ENCODE results near the gene OVOL2.

- no peak for TF ChIP-seq POLR2A (IDR thresholded peaks at IDR 0.05)
- no peak for TF ChIP-seq CTCF (IDR thresholded peaks at IDR 0.05)
Observed at GRCh38 chr20:18019068-18019467, 38.6 kb downstream of the OVOL2 start.

Data from uterus (tissue), 2 donors.